HG03135 (cell line): ENCODE data around the gene GLO1.
"Not testable (repeated sequence)": the region's sequence is repeated elsewhere in the genome, so short reads cannot be mapped to it uniquely, and the experiment has no call there.

Experiments used
- ATAC-seq: cut with Tn5 transposase; IDR thresholded peaks from one replicate; pipeline ENCODE4 v1.9.1; 2021; ENCODE audit warnings: mild to moderate bottlenecking, moderate library complexity; ENCODE audit not compliant: unreplicated experiment

The GLO1 gene

DNA sequence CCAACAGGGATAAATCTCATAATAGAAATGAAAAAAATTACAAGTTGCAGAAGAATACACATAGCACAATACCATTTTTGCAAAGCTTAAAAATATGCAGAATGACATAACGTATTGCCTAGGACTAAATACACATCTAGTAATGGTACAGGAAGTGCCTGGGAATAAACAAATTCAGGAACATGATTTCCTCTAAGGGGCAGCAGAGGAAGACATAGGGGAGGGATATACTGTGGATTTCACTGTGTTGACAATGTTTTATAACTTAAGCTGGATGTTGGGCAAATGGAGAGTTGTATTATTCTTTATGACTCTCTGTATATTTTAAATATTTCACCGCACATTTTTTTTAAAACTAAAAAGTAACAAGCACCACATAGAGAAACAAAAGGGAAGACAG lies 5.6 kb upstream of the GLO1 start:
- no peak for ATAC-seq

- ATAC-seq, result no peak
Measured at GRCh38 chr6:38705924-38706323, 3.0 kb upstream of the GLO1 start.

GRCh38 chr6:38703949-38704590 lies 1.1 kb upstream of the GLO1 start:
- ATAC-seq, result no peak

- no peak for ATAC-seq
Measured at GRCh38 chr6:38701551-38701950, 1.4 kb downstream of the GLO1 start.

- not testable (repeated sequence) for ATAC-seq
Measured at GRCh38 chr6:38699702-38700101, 3.2 kb downstream of the GLO1 start.

- ATAC-seq, result no peak
Measured at GRCh38 chr6:38697846-38698245, 5.1 kb downstream of the GLO1 start.

DNA sequence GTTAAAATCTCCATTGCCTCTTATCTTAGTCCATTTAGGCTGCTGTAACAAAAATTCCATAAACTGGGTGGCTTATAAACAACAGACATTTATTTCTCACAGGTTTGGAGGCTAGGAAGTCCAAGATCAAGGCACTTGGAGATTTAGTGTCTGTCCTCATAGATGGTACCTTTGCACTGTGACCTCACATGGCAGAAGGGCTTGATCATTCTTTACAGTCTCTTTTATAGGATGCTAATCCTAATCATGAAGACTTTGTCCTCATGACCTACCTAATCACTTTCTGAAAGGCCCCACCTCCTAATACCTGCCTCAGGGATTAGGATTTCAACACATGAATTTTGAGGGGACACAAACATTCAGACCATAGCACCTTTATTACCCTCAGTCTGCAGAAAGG lies 6.6 kb downstream of the GLO1 start:
- ATAC-seq, result no peak

DNA sequence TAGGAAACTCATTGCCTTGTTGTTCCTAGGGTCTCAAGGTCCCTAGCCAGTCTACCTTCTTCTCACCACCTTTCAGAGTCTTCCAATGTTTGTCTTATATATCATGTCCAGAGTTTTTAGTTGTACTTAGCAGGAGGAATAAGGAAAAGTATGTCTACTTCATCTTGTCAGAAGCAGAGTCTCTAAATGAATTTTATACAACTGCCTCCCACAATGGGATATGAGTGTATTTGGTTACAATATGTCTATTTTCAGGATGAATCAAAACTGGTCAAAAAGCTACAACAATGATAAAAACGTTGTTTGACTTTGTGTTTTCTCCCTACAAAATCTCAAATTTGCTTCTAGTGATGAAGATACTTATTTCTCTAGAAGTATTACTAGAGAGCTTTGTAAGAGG lies 7.0 kb downstream of the GLO1 start:
- ATAC-seq, result no peak

DNA sequence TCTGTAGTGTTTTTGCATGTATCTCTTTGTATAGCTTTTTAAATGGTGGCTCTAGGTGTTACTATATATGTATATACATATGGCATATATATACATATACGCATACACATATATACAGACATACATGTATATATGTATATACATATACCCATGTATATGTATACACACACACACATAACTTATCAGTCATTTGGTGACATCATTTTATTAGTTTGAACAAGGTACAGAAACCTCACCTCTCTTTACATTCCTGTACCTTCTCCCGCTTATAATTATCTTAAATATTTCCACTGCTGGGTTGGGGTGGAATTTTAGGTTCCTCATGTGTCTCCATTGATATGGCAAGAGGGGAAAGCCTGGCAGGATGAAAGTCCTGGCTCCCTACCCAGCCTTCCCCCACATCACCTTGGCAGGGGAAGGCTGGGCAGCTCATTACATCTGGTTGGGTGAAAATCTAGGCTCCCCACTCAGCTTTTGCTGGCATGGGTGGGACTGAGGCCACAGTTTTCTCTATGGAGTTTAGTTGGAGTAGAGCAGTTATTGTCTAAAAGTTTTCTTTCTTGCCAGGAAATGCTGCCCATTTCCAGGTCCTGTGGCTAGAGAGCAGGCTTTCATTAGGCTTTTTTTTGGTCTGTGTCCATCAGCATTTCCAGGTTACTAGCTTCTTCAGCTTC lies 7.6 kb downstream of the GLO1 start:
- no peak for ATAC-seq

DNA sequence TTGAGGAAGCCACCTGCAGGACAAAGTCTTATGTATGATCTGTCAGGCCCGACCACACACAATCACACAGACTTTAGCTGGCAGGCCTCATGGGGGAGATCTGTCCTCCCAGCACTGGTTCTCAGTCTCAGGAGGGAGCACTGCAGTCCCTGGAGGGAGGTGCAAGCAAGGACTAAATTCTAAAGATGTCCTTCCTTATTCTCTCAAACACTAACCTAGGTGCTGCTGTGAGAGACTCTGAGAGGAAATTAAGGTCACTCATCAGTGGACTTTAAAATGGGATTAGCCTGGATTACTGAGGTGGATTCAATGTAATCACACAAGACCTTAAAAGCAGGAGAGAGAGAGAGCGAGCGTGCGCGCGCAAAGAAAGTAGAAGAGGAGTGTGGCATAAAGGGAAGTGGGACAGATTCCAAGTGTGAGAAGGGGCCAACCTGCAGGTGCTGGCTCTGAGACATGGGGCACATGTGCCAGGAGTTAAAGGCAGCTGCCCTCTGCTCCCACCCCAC lies 14.3 kb downstream of the GLO1 start:
- ATAC-seq, result peak; percentile 67

- ATAC-seq, result no peak
Measured at GRCh38 chr6:38687549-38687948, 15.4 kb downstream of the GLO1 start.

DNA sequence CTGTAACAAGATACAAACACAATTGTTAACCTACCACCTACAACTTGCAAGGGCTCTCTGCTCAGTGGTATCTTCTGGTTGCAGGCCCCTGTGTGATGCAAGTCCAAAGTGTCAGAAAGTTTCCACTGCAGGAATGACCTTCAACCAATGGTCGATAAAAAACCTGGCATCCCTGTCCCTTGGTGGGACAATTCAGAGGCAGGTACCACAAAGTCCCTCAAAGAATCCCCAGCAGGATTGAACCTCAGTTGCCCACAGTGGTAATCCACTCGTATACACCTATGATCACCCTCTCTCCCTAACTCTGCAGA lies 15.9 kb downstream of the GLO1 start:
- no peak for ATAC-seq

GRCh38 chr6:38686270-38687042 lies 16.5 kb downstream of the GLO1 start:
- ATAC-seq, result no peak

DNA sequence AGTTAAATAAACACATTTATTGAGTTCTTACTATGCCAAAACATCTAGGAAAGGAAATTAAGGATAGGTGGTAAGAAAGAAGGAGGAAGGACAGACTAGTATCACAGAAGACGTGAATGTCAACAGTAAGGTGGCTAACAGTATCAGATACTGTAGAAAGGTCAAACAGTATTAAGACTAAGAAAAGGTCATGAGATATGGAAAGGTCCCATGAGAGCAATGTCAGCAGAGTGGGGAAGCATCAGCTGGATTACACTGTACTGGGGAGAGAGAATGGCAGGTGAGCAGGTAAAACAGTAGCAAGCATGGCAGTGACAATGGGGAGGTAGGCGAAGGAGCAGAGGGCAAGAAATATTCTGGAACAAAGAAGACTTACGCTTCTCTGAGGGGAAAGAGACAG lies 18.0 kb downstream of the GLO1 start:
- ATAC-seq, result no peak

DNA sequence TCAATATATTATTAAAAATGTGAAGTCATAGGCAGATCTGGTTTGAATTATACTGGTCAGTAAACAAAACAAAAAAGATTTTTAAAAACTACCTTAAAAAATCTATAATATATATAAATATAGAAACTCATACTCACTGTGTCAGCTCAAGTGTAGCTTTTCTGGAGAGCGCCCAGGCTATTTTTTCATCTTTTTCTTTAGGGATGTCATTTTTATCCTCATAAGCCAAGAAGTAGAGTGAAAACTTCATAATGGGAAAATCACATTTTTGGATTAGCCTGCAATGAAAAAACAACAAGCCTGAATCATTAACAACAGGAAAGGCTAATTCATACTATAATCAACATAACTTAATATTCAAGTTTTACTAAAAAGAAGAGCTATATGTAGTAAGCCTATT lies 18.7 kb downstream of the GLO1 start:
- ATAC-seq, result no peak

GRCh38 chr6:38681850-38682249 lies 21.1 kb downstream of the GLO1 start:
- no peak for ATAC-seq

DNA sequence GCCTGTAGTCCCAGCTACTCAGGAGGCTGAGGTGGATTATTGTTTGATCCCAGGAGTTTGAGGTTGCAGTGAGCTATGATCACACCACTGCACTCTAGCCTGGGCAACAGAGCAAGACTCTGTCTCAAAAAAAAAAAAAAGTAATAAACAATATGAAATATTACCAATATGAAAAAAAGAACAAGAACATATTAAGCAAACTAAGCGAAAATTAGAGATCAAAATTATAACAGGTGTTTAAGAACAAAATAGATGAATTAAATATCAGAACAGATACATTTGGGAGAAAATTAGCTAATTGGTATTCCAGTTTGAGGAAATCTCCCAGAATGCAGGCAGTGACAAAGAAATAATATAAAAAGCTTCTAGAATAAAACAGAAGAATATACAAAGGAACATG lies 23.3 kb downstream of the GLO1 start:
- ATAC-seq, result no peak

GRCh38 chr6:38678178-38678760 lies 24.7 kb downstream of the GLO1 start:
- ATAC-seq, result no peak

GRCh38 chr6:38676974-38677544 lies 25.9 kb downstream of the GLO1 start:
- no peak for ATAC-seq

DNA sequence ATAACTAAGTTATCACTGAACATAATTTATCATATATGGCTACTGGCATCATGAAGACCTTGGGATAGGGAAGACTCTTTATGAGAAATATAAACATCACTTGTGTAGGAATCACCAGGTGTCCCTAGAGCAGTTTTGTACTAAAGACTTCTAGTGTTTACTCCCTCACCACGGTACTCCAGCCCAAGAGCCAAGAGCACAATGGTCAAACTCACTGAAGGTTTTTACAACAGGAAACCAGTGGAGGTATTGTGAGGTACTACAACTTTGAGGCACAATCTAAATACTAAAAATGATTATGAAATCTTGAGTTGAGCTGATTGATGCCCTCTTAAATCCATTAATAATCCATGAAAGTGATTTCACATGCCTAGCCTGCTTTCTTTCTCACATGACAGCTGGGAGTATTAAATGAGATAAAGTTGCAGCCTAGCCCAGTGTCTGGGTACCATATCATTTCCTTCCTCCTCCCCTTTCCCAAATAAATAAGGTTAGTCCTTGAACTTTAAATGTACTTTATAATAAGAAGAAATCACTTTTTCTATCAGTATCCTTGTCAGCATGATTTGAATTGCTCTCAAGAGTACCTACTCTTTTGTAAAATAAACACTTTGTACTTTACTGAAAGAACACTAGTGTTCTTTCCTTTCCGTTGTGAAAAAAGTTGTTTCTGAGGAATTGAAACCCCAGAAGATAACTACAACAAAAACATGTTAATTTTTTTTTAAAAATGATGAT lies 26.5 kb downstream of the GLO1 start:
- no peak for ATAC-seq
